GM23338 (cell line): Measurements from ENCODE around the gene MEF2A. TPM values are rescaled to one million over a fixed set of nuclear protein-coding genes. Genes with fewer than 3 reads are reported as not detected.

Experiments used
- ATAC-seq: fragments of 200-7000 bp; cut with Tn5 transposase; 3 replicates; pipeline ENCODE4 v1.9.1; 2020
- DNase-seq: peaks from one replicate; pipeline ENCODE4 v3.0.0-alpha.2; 2015; ENCODE audit warnings: low spot score
- H2AFZ ChIP-seq: fragments of 200-600 bp; sonication (generic); 2 replicates; pipeline ENCODE4 v1.8.0; 2016; ENCODE audit warnings: antibody characterized with exemption, mild to moderate bottlenecking, moderate library complexity
- H3F3A ChIP-seq: fragments of 200-600 bp; sonication (generic); replicated peaks from 2 replicates; pipeline ENCODE4 v1.8.0; 2017; ENCODE audit warnings: antibody characterized with exemption, mixed run types, low read depth
- H3K27ac ChIP-seq: fragments of 200-600 bp; sonication (generic); 2 replicates; pipeline ENCODE4 v1.6.1; 2016; ENCODE audit warnings: low read depth
- H3K27me3 ChIP-seq: fragments of 200-600 bp; sonication (generic); 2 replicates; pipeline ENCODE4 v1.8.0; 2016; ENCODE audit warnings: mild to moderate bottlenecking, mixed run types, moderate library complexity; ENCODE audit not compliant: insufficient read depth
- H3K36me3 ChIP-seq: fragments of 200-600 bp; sonication (generic); 2 replicates; pipeline ENCODE4 v1.8.0; 2016; ENCODE audit warnings: mild to moderate bottlenecking; ENCODE audit not compliant: insufficient read depth
- H3K4me1 ChIP-seq: fragments of 200-600 bp; sonication (generic); 2 replicates; pipeline ENCODE4 v1.8.0; 2016; ENCODE audit warnings: mild to moderate bottlenecking, moderate library complexity; ENCODE audit not compliant: insufficient read depth
- H3K4me2 ChIP-seq: fragments of 200-600 bp; sonication (generic); 2 replicates; pipeline ENCODE4 v1.7.1; 2017; ENCODE audit warnings: mixed run types
- H3K4me3 ChIP-seq: fragments of 200-600 bp; sonication (generic); 2 replicates; pipeline ENCODE4 v1.6.1; 2016; ENCODE audit warnings: mixed run types
- H3K79me2 ChIP-seq: fragments of 200-600 bp; sonication (generic); replicated peaks from 2 replicates; pipeline ENCODE4 v1.8.0; 2017; ENCODE audit warnings: mild to moderate bottlenecking; ENCODE audit not compliant: insufficient read depth
- H3K9me2 ChIP-seq: fragments of 200-600 bp; sonication (generic); 2 replicates; pipeline ENCODE4 v1.8.0; 2017; ENCODE audit not compliant: insufficient read depth
- H4K20me1 ChIP-seq: fragments of 200-600 bp; sonication (generic); replicated peaks from 2 replicates; pipeline ENCODE4 v1.8.0; 2017; ENCODE audit warnings: mild to moderate bottlenecking; ENCODE audit not compliant: insufficient read depth
- H3K27ac Mint-ChIP-seq: 2 replicates; pipeline ENCODE4 v1.8.0; 2020; ENCODE audit warnings: inconsistent platforms, mild to moderate bottlenecking, moderate library complexity, mixed read lengths
- H3K27me3 Mint-ChIP-seq: 3 replicates; pipeline ENCODE4 v1.8.0; 2022; ENCODE audit warnings: low read depth, mild to moderate bottlenecking, moderate library complexity, mixed read lengths, inconsistent platforms; ENCODE audit not compliant: insufficient read depth, poor library complexity
- H3K36me3 Mint-ChIP-seq: 3 replicates; pipeline ENCODE4 v1.8.0; 2021; ENCODE audit warnings: low read depth, mild to moderate bottlenecking, inconsistent platforms, moderate library complexity, mixed read lengths
- H3K4me1 Mint-ChIP-seq: 3 replicates; pipeline ENCODE4 v1.8.0; 2020; ENCODE audit warnings: mild to moderate bottlenecking, inconsistent platforms, mixed read lengths
- H3K4me3 Mint-ChIP-seq: 3 replicates; pipeline ENCODE4 v1.8.0; 2021; ENCODE audit warnings: moderate library complexity, mild to moderate bottlenecking, inconsistent platforms, mixed read lengths
- H3K9me3 Mint-ChIP-seq: 3 replicates; pipeline ENCODE4 v1.8.0; 2020; ENCODE audit warnings: moderate library complexity, mild to moderate bottlenecking, inconsistent platforms, mixed read lengths
- CREB1 ChIP-seq: fragments of 250-450 bp; sonication (Bioruptor Pico); IDR thresholded peaks from 2 replicates; pipeline ENCODE4 v1.5.0; 2020; ENCODE audit warnings: low read depth, mild to moderate bottlenecking, moderate library complexity
- EZH2 ChIP-seq: fragments of 200-600 bp; sonication (generic); IDR thresholded peaks from one replicate; pipeline ENCODE4 v1.8.0; 2017; ENCODE audit warnings: antibody characterized with exemption, mild to moderate bottlenecking, low read depth; ENCODE audit not compliant: unreplicated experiment
- EZH2phosphoT487 ChIP-seq: fragments of 200-600 bp; sonication (generic); IDR thresholded peaks from one replicate; pipeline ENCODE4 v1.8.1; 2018; ENCODE audit warnings: antibody characterized with exemption; ENCODE audit not compliant: unreplicated experiment
- NANOG ChIP-seq: IDR thresholded peaks from 2 replicates; pipeline ENCODE4 v1.6.1; 2016; ENCODE audit warnings: antibody characterized with exemption, borderline replicate concordance
- POLR2AphosphoS5 ChIP-seq: IDR thresholded peaks from 2 replicates; pipeline ENCODE4 v1.6.1; 2016; ENCODE audit warnings: antibody characterized with exemption, low read depth
- STAT1 ChIP-seq: IDR thresholded peaks from one replicate; pipeline ENCODE4 v1.6.1; 2016; ENCODE audit warnings: antibody characterized with exemption; ENCODE audit not compliant: unreplicated experiment
- ZNF331 ChIP-seq: fragments of 250-450 bp; sonication (Bioruptor Pico); IDR thresholded peaks from 2 replicates; pipeline ENCODE4 v1.5.0; 2020; ENCODE audit warnings: low read depth, mild to moderate bottlenecking, moderate library complexity
- polyA plus RNA-seq: library from polyadenylated mRNA; unstranded; fragments of >200 nt; fragmentation: Nextera tagmentation; extraction: Ambion mirVana; gene quantifications from 2 replicates; pipeline ENCODE4 v1.2.1, GENCODE V29; 2016
- total RNA-seq: library from RNA; depleted of rRNA; stranded (reverse); fragments of >200 nt; shearing (Covaris generic); gene quantifications from 2 replicates; pipeline ENCODE4 v1.2.3, GENCODE V29; 2014
- TF ChIP-seq, protein P1 (sequence below), 2 experiments: fragments of 200-600 bp in 1 of 2; sonication (generic) in 1 of 2; conservative IDR thresholded peaks; 2 replicates each; pipeline versions ENCODE4 v1.5.1 to v1.6.1; 2016 to 2017; ENCODE audit warnings: antibody characterized with exemption in 2 of 2, low read depth in 2 of 2, mild to moderate bottlenecking in 2 of 2, moderate library complexity in 1 of 2
- TF ChIP-seq, protein P2 (sequence below): IDR thresholded peaks from 2 replicates; pipeline ENCODE4 v1.6.1; 2016; ENCODE audit warnings: antibody characterized with exemption
- TF ChIP-seq, protein P3 (sequence below): IDR thresholded peaks from one replicate; pipeline ENCODE4 v1.6.1; 2018; ENCODE audit warnings: antibody characterized with exemption; ENCODE audit not compliant: unreplicated experiment

The MEF2A gene
- total and polyA plus RNA-seq, 2 experiments from 2014 or later = 20.3 to 42.3 TPM

DNA sequence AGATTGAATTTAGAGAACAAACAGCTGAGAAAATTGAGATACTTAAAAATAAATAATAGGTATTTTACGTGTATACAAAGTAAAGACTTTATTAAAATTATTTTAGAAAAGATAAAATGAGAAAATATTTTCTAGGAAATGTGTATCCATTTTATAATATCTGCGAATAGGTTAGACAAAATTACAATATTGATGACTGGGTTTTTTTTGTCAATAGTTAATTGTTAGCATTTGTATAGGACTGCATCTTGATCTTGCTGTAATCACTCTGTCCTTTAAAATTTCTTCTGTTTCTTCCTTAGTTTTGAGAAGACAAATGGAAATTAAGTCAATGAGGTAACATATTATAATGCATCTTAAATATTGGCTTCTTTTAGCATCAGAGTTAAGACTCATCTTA lies 50.3 kb downstream of the MEF2A start:
- Histone ChIP-seq H2AFZ (no peak overlapping the region), H3F3A (no peaks in the 10 kb centered on the region), H3K4me1 (peaks cover 37% of the 10 kb centered on the region), H3K4me2 (no peak overlapping the region), H3K36me3 (no peaks in the 10 kb centered on the region), H3K9me2 (no peaks in the 10 kb centered on the region), H3K27ac (no peak overlapping the region), H3K27me3 (no peaks in the 10 kb centered on the region), H3K79me2 (peaks cover 98% of the 10 kb centered on the region), H4K20me1 (no peaks in the 10 kb centered on the region; the same call in 1 of the 2 replicates), H3K4me3 (no peak overlapping the region)
- no peak overlapping the region for H3K27ac Mint-ChIP-seq
- no peaks in the 10 kb centered on the region for H3K36me3 Mint-ChIP-seq
- H3K4me3 Mint-ChIP-seq = no peak overlapping the region
- DNase-seq = no peak
- peaks cover 54% of the 10 kb centered on the region for H3K4me1 Mint-ChIP-seq
- ATAC-seq = no peak
- TF ChIP-seq POLR2AphosphoS5 (no peak), NANOG (no peak), CREB1 (no peak), STAT1 (no peak)
- TF ChIP-seq, protein P1, sequence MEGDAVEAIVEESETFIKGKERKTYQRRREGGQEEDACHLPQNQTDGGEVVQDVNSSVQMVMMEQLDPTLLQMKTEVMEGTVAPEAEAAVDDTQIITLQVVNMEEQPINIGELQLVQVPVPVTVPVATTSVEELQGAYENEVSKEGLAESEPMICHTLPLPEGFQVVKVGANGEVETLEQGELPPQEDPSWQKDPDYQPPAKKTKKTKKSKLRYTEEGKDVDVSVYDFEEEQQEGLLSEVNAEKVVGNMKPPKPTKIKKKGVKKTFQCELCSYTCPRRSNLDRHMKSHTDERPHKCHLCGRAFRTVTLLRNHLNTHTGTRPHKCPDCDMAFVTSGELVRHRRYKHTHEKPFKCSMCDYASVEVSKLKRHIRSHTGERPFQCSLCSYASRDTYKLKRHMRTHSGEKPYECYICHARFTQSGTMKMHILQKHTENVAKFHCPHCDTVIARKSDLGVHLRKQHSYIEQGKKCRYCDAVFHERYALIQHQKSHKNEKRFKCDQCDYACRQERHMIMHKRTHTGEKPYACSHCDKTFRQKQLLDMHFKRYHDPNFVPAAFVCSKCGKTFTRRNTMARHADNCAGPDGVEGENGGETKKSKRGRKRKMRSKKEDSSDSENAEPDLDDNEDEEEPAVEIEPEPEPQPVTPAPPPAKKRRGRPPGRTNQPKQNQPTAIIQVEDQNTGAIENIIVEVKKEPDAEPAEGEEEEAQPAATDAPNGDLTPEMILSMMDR (conservative IDR thresholded peaks at IDR 0.05; ENCODE audit: low read depth in 2 of 2) = no peak
- TF ChIP-seq, protein P2, sequence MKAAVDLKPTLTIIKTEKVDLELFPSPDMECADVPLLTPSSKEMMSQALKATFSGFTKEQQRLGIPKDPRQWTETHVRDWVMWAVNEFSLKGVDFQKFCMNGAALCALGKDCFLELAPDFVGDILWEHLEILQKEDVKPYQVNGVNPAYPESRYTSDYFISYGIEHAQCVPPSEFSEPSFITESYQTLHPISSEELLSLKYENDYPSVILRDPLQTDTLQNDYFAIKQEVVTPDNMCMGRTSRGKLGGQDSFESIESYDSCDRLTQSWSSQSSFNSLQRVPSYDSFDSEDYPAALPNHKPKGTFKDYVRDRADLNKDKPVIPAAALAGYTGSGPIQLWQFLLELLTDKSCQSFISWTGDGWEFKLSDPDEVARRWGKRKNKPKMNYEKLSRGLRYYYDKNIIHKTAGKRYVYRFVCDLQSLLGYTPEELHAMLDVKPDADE = no peak
- TF ChIP-seq, protein P3, sequence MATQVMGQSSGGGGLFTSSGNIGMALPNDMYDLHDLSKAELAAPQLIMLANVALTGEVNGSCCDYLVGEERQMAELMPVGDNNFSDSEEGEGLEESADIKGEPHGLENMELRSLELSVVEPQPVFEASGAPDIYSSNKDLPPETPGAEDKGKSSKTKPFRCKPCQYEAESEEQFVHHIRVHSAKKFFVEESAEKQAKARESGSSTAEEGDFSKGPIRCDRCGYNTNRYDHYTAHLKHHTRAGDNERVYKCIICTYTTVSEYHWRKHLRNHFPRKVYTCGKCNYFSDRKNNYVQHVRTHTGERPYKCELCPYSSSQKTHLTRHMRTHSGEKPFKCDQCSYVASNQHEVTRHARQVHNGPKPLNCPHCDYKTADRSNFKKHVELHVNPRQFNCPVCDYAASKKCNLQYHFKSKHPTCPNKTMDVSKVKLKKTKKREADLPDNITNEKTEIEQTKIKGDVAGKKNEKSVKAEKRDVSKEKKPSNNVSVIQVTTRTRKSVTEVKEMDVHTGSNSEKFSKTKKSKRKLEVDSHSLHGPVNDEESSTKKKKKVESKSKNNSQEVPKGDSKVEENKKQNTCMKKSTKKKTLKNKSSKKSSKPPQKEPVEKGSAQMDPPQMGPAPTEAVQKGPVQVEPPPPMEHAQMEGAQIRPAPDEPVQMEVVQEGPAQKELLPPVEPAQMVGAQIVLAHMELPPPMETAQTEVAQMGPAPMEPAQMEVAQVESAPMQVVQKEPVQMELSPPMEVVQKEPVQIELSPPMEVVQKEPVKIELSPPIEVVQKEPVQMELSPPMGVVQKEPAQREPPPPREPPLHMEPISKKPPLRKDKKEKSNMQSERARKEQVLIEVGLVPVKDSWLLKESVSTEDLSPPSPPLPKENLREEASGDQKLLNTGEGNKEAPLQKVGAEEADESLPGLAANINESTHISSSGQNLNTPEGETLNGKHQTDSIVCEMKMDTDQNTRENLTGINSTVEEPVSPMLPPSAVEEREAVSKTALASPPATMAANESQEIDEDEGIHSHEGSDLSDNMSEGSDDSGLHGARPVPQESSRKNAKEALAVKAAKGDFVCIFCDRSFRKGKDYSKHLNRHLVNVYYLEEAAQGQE = no peak
- no peaks in the 10 kb centered on the region for H3K27me3 Mint-ChIP-seq
- H3K9me3 Mint-ChIP-seq = no peaks in the 10 kb centered on the region

DNA sequence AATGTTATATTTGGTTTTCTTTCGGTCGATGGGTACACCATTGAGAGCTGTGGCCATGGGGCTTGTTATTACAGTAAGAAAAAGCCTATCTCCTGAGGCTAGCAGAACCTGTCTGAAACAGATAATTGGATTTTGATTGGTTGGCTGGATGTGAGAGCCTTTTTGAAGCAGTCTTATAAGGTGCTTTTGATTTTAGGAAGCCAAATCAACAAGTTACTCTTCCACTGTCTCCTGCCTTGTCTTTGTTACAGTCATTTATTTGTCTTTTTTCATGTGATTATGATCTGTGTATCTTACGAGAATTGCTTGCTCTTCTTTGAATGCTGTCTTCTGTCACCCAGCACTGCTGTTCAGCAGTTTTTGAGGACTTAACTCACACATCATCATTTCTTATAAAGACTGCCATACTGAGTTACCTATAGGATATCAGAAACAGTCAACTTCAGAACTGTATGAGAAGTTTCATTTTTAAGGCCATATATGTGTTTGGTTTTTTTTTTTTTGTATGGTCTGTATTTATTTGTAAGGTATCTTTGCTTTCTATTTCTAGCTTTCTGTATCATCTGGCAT lies 51.1 kb downstream of the MEF2A start:
- H3K4me3 Mint-ChIP-seq = no peak overlapping the region
- peaks cover 31% of the 10 kb centered on the region for H3K4me1 ChIP-seq
- H3K79me2 ChIP-seq = peaks cover 98% of the 10 kb centered on the region
- no peaks in the 10 kb centered on the region for H3K27me3 Mint-ChIP-seq
- peaks cover 51% of the 10 kb centered on the region for H3K4me1 Mint-ChIP-seq
- H3K36me3 Mint-ChIP-seq = no peaks in the 10 kb centered on the region
- no peak overlapping the region for H3K27ac ChIP-seq
- H3K9me2 ChIP-seq = no peaks in the 10 kb centered on the region
- no peak overlapping the region for H3K4me3 ChIP-seq
- no peak overlapping the region for H3K27ac Mint-ChIP-seq
- H3K36me3 ChIP-seq = no peaks in the 10 kb centered on the region
- H4K20me1 ChIP-seq = no peaks in the 10 kb centered on the region; the same call in 1 of the 2 replicates
- DNase-seq (no peak), ATAC-seq (no peak)
- no peak overlapping the region for H2AFZ ChIP-seq
- H3K27me3 ChIP-seq = no peaks in the 10 kb centered on the region
- H3F3A ChIP-seq = no peaks in the 10 kb centered on the region
- H3K9me3 Mint-ChIP-seq = no peaks in the 10 kb centered on the region
- no peak overlapping the region; the same call in none of the 2 replicates for H3K4me2 ChIP-seq
- TF ChIP-seq EZH2phosphoT487 (no peak), ZNF331 (no peak), EZH2 (no peak)
